GM12891 (cell line): Measurements from ENCODE around the gene ZBTB22.

ENCODE experiments used
- POLR2A ChIP-seq: IDR thresholded peaks from 2 replicates; pipeline ENCODE4 v1.6.1; 2011; ENCODE audit warnings: low read depth, low read length, control low read depth
- POLR2AphosphoS5 ChIP-seq: IDR thresholded peaks from 2 replicates; pipeline ENCODE4 v1.6.1; 2011; ENCODE audit warnings: low read depth, low read length, control low read depth
- POU2F2 ChIP-seq: IDR thresholded peaks from 2 replicates; pipeline ENCODE4 v1.6.1; 2011; ENCODE audit warnings: low read depth, mild to moderate bottlenecking, control low read depth, low read length, moderate library complexity
- SPI1 ChIP-seq: IDR thresholded peaks from 2 replicates; pipeline ENCODE4 v1.6.1; 2011; ENCODE audit warnings: low read depth, low read length, control low read depth
- TAF1 ChIP-seq: IDR thresholded peaks from 2 replicates; pipeline ENCODE4 v1.6.1; 2011; ENCODE audit warnings: low read depth, low read length, control low read depth

DNA sequence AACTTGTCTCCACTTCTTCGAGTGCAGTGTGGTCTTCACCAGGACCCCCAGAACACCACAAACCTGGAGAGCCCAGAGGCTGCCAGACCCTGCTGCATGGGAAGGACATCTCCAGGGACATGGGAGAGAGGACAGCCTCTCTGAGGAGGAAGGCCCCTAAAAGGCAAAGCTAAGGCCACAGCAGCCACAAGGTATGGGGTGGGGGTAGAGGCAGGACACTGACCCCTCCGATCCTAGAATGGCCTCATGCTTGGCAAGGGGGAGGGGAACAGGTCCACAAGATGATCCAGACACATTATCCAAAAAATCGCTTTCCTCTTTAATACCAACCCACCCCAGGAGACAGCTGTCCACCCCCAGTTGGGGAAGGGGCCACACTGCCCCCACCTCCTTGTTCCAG is 38.7 kb downstream of the ZBTB22 start:
- TF ChIP-seq POLR2A (no peak), SPI1 (no peak), POLR2AphosphoS5 (no peak), TAF1 (no peak), POU2F2 (no peak)
